ENCODE results near the gene EPM2AIP1. TPM values are rescaled to one million over a fixed set of nuclear protein-coding genes. Genes with fewer than 3 reads are reported as not detected.
"Not testable (repeated sequence)": the region's sequence is repeated elsewhere in the genome, so short reads cannot be mapped to it uniquely, and the experiment has no call there.

The EPM2AIP1 gene
- total RNA-seq, 1 donor from 2014 or later: 4.6 TPM

GRCh38 chr3:36954452-36955134, 38.3 kb downstream of the EPM2AIP1 start:
- no peak for TF ChIP-seq CTCF (conservative IDR thresholded peaks at IDR 0.05; ENCODE audit: low read depth, low read length)
- H3K4me3 ChIP-seq (ENCODE audit: low read depth, low read length): no peak overlapping the region
- no peak for DNase-seq (ENCODE audit: low read depth)

DNA sequence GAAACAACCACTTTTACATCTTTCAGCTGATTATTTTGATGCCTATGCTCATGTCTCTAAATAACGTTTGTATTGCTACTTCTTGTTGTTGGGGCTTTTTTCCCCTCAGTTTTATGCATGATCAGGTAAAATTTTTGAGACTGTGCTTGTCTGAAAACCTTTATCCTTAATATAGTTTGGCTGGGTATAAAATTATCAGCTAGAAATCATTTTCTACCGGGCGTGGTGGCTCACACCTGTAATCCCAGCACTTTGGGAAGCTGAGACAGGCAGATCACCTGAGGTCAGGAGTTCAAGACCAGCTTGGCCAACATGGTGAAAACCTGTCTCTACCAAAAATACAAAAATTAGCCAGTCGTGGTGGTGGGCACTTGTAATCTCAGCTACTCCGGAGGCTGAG, 45.1 kb downstream of the EPM2AIP1 start:
- H3K4me3 ChIP-seq (ENCODE audit: low read depth, low read length); DNase-seq (ENCODE audit: low read depth): not testable (repeated sequence)

DNA sequence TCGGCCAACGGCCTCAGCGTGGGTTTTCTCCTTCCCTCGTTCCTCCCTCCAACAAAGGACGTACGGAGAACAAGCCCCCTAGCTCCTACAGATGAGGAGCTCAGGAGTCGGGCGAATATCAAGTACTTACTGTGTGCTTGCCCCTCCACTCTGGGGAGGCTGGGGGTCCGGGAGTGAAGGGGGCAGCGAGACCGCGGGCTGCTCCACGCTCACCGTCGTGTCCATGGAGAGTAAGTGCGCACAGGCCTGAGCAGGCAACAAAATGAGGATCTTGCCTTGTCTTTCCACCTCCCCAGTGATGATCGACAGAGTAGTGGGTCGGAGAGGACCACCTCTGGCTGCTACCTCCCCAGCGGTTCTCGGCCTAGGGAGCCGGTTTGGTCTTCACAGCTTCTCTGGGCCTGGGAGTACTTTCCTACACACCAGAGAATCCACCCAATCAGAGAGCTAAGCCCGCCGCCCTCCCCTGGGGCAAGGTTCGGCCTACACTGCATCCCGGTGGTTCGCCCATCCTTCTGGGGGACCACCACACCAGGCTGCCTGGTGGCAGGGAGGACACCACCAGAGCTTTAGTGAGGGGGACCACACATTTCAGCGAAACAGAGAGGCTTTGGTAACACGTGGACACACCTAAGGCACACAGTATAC, 47.5 kb downstream of the EPM2AIP1 start:
- DNase-seq (ENCODE audit: low read depth): no peak
- peak overlapping the region; percentile 68 for H3K4me3 ChIP-seq (ENCODE audit: low read depth, low read length)
- TF ChIP-seq CTCF (conservative IDR thresholded peaks at IDR 0.05; ENCODE audit: low read depth, low read length): no peak

DNA sequence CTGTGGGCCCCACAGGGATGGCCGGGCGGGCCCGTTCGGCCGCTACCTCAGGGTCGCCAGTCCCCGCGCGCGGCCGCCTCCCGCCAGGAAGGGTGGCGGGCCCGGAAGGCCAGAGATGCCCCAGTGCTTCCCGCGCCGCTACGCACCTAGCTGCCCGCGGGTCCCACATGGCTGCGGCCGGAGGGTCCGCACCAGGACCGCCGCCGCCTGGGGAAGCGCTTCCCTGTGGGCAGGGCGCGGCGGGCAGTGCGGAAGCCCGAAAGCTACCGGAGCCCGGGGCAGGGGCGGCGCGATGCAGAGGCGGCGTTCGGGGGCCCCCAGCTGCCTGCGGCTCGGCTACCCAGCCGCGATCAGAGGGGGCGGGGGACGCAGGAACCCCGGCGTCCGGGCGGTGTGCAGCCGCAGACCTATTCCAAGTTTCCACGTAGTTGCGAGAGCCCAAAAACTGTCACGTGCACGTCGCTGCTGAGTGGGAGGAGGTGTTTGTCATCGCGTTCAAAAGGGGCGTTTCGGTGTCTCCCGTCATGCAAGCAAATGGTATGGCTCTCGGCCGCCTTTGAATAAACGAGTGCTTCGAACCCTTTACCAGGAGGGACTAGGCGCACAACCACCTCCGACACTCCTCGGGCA, 48.2 kb downstream of the EPM2AIP1 start, which contains the start of gene TRANK1:
TSS of gene TRANK1 (minus strand) at position 414 of the 630 bp plus-strand sequence. CDS start at position 169, 245 bp downstream.
- no peak for TF ChIP-seq CTCF (conservative IDR thresholded peaks at IDR 0.05; ENCODE audit: low read depth, low read length)
- H3K4me3 ChIP-seq (ENCODE audit: low read depth, low read length): peak within 1 kb of the TSS; percentile 68
- no peak for DNase-seq (ENCODE audit: low read depth)

DNA sequence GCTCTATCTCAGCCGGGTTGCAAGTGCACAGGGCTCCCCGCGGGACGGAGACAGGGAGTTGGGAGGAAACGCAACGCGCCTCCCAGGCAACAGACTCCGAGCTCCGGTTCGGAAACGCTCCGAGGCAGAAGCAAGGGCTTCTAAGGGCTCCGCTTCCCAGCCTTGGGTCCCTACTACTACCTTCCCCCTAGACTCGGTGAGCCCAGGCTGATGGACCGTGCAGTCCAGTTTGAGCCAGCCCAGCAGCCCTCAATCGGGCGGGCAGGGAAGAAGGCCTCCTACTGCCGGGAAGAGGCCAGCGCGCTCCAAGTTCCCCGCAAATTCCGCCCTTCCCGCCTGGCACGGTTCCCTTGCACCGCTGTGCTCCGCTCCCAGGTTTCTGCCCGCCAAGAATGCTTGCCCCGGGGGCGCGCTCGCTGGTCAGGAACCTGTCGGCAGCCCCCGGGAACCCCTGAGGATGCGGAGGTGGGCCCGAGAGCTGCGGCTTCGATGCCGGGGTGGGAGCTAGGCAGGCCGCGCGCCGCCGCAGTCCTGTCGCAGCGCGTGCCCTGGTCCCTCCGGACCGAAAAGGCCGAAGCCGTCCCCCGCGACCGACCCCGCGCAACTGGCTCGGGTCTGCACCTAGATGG, 48.8 kb downstream of the EPM2AIP1 start:
- no peak for DNase-seq (ENCODE audit: low read depth)
- H3K4me3 ChIP-seq (ENCODE audit: low read depth, low read length): peak overlapping the region; percentile 68

DNA sequence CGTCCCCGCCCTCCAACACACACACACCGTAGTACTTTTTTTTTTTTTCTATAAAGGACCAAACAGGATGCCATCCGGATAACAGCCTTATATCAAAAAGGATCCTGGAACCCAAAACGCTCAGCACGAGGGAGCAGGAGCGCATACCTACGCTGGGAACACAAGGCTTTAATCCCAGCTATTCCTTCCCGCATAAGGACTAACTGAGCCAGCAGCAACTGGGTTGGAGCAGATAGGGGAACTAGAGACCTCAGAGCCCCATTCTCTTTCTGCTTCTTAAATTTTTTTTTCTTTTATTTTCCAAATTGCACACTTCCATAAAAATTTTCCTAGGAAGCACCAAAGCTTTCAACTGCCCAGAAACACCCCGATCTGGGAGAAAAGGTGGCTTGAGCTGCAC, 49.3 kb downstream of the EPM2AIP1 start:
- no peak for TF ChIP-seq CTCF (conservative IDR thresholded peaks at IDR 0.05; ENCODE audit: low read depth, low read length)
- DNase-seq (ENCODE audit: low read depth): no peak
- peak overlapping the region; percentile 68 for H3K4me3 ChIP-seq (ENCODE audit: low read depth, low read length)

More for the DNA sequence above, 48.8 kb downstream of the EPM2AIP1 start:
- TF ChIP-seq CTCF (conservative IDR thresholded peaks at IDR 0.05; ENCODE audit: low read depth, low read length): no peak

- no peak for TF ChIP-seq CTCF (conservative IDR thresholded peaks at IDR 0.05; ENCODE audit: low read depth, low read length)
- no peak for DNase-seq (ENCODE audit: low read depth)
- H3K4me3 ChIP-seq (ENCODE audit: low read depth, low read length): no peak overlapping the region
Observed at GRCh38 chr3:36942638-36943248, 50.2 kb downstream of the EPM2AIP1 start.
